GM15510 (cell line): ENCODE data around the gene CADM4.

Experiments
- POLR2A ChIP-seq: IDR thresholded peaks from 3 replicates; pipeline ENCODE4 v1.6.1; 2011; ENCODE audit warnings: borderline replicate concordance; ENCODE audit not compliant: insufficient read length; ENCODE audit errors: extremely low read depth

The CADM4 gene

GRCh38 chr19:43620061-43621001 lies 19.3 kb downstream of the CADM4 start:
- no peak for TF ChIP-seq POLR2A

DNA sequence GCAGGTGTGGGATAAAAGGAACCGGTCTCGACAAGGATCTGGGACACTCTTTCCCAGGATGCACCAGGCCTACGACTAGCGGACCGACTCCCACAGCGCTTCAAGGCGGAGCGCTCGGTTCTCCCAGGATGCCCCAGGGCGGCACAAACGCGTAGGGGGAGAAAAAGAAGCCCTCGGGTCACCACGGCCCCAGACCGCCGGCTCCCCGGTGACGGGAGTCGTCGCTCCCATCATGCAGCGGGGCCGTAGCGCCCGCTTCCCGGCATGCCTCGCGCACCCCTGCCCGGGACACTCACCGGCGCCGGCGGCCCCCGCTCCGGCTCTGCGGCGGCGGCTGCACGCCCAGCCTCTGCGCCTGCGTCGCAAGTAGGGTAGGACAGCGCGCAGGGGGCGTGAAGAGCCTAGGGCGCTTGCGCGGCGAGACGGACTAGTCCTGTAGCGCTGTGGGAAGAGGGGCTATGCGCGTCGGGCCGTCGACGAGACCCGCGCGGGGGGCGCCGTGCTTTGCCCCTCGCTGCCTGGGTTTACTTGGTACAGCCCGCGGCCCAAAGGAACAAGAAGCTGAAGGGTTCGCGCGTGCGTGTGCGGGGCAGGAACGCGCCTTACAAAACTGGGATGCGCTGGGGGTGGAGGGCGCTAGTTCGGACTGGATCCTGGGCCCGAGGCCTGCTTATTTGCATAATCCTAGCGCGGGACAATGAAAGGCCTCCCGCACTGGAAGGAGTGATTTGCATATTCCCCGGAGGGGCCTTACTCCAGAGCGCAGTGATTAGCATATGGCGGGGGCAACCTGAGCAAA lies 20.2 kb downstream of the CADM4 start, which contains the start of gene ZNF428:
TSS of gene ZNF428 (minus strand) at position 368 of the 799 bp plus-strand sequence. CDS start 5,325 bp downstream, outside the sequence.
- peak; percentile 84 for TF ChIP-seq POLR2A

- TF ChIP-seq POLR2A: no peak
Observed at GRCh38 chr19:43618921-43619261, 20.8 kb downstream of the CADM4 start.

DNA sequence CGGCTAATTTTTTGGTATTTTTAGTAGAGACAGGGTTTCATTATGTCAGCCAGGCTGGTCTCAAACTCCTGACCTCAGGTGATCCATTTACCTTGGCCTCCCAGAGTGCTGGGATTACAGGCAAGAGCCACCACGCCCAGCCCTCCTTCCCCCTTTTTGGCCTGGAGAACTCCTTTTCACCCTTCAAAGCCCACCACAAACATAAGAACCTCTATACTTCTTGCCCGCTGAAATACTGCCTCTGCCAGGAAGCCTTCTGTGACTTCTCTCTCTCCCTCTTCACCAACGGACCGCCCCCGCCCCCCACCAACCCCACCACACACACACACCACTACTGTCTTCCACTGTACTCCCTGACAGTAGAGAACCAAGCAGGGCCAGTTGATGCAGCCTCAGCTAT lies 22.7 kb downstream of the CADM4 start:
- no peak for TF ChIP-seq POLR2A

DNA sequence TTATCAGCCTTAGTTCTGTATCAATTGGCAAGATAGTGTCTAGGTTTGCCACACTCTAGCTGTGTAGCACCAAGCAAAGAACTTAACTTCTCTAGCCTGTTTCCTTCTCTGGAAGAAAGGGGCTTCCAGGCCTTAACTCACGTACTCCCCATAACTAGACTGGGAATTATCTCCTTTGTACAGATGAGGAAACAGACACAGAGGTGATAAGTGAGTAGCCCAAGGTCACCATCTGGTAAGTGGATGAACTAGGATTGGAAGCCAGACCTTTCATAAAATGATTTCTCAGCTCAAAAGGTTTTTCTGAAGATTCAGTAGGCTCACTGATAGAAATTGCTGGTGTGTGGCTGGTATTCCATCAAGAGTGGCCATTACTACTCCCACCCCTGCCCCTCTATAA lies 23.3 kb downstream of the CADM4 start:
- TF ChIP-seq POLR2A: no peak

DNA sequence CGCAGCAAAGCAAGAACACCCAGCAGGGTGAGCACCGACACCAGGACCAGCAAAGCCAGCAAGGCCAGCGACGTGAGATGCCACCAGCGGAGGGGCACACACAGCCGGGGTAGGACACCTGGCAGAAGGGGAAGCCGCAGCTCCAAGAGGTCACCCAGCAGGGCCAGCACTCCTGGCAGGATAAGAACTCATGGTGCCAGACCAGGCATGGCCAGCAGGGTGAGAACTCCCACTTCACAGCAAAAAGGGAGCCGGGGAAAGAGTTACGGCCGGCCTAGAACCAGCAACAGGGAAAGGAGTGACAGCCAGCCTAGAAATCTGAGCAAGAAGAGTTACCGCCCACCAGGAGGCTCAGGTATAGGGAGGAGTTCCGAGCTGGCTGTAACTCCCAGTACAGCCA lies 27.3 kb downstream of the CADM4 start:
- no peak for TF ChIP-seq POLR2A

GRCh38 chr19:43611788-43612187 lies 27.9 kb downstream of the CADM4 start, which contains the start of gene SRRM5:
Gene SRRM5 (plus strand): TSS chr19:43612088. CDS start chr19:43612122, 34 bp downstream.
- no peak for TF ChIP-seq POLR2A

GRCh38 chr19:43610493-43610892 lies 29.2 kb downstream of the CADM4 start:
- no peak for TF ChIP-seq POLR2A

- no peak for TF ChIP-seq POLR2A
Observed at GRCh38 chr19:43609872-43610271, 29.8 kb downstream of the CADM4 start.

DNA sequence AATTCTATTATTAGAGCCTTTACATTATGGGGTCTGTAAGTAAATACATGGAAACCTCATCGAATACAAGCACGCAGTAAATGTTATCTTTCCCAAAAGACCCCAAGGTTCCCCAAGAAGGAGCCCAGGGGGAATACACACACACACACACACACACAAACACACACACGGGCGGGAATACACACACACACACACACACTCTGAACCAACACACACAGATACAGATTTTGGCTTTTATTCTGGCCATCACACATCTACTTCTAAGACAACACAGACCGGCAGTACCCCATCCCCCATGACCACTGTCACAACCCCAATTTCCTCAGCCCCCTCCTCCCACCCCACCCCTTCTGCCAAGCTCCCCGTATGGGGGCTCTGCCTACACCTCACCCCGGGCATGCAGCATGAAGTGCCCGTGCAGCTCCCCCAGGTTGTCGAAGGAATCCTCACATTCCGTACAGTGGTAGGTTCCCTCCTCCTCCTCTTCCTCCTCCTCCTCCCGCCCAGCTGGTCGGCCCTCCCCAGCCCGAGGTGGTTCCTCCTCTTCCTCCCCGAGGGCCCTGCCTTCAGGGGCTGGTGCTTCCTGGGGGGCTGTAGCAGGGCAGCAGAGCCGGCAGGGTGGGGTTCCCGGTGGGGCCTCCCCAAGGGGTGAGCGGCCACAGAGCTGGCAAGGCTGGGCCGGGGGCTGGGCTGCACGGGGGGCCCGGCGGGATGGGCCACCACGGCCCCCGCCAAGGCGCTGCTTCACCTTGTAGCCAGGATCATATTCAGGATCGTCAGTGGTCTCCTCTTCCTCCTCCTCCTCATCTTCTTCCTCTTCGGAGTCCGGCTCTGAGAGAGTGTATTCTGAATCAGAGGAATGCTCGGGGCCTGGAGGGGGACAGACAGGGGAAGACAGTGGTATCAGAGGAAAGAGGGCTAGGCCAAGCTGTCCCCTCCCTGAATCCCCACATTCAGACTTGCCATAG lies 32.1 kb downstream of the CADM4 start:
- no peak for TF ChIP-seq POLR2A

DNA sequence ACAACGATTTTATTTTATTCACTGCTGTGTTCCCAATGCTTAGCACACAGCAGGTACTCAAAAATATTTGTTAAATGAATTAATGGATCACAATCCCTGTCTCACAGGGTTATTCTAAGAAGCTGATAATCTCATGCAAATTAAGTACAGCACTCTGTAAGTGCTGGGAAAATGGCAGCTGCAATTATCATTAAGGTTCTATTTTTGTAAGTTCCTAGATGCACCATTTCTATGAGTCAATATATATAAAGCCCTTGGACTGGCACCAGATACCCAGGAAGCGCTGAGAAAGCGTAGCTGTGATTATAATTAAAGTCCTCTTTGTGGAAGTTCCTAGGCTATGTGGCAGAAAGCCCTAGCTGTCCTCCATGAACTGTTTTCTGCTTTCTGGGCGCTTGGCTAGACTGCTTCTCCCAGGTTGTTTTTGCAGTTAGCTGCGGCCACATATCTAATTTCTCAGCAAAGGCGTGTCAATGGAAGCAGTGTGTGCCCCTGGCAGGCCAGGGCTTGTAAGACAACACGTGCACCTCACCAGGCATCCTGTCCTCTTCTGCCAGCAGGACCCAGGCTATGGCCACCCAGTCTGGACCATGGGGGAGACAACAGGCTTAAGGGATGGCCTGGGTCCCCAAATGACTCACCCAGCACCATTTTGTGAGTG lies 33.0 kb downstream of the CADM4 start:
- no peak for TF ChIP-seq POLR2A

DNA sequence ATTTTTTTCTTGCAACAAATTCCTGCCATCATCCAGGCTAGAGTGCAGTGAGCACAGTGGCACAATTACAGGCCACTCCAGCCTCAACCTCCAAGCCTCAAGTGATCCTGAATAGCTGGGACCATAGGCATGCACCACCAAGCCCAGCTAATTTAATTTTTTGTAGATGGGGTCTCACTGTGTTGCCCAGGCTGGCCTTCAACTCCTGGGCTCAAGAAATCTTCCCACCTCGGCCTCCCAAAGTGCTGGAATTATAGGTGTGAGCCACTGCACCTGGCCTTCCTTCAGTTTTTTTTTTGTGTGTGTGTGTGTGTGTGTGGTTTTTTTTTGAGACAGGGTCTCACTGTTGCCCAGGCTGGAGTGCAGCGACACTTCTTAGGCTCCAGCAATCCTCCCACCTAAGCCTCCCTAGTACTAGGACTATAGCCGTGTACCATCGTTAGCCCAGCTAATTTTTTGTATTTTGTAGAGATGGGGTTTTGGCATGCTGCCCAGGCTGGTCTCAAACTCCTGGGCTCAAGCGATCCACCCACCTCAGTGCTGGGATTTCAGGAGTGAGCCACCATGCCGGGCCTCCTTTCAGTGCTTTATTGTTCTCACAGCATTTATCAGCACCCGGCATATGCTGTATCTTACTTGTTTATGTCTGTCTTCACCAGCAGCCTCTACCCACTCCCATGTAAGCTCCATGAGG lies 33.6 kb downstream of the CADM4 start:
- no peak for TF ChIP-seq POLR2A

DNA sequence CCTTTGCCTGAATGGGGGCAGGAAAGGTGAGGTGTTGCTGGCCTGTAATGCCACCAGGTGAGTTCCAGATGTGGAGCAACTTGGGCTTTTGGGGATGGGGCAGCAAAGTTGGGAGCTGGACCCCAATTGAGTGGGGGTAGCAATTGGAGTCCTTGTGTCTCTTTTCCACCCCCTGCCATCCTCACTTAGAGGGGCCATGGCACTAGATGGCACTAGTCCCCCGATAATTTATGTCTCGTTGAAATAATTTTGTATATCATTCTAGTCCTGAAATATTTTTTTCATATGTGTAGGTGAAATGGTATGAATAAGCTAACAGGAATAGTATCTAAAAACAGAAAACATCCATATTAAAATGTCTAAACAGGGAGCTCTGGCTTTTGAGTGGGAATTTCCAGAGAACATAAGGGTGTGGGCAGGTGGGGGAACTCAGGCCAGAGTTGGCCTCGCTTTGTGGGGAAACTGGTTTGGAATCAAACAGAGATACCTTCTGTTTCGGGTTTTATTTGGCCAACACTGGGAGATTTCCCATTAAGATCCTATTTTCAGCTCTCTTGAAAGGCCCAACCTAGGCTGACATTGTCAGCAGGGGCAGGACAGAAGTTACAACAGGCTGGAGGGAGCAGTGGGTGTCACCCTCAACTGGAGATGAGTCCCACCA lies 39.9 kb downstream of the CADM4 start:
- TF ChIP-seq POLR2A: no peak
